HG03108 (cell line): ENCODE results near the gene NUPR2.
"Not testable (repeated sequence)": the region's sequence is repeated elsewhere in the genome, so short reads cannot be mapped to it uniquely, and the experiment has no call there.

Experiments used
- ATAC-seq: cut with Tn5 transposase; IDR thresholded peaks from one replicate; pipeline ENCODE4 v1.9.1; 2021; ENCODE audit warnings: moderate library complexity; ENCODE audit not compliant: unreplicated experiment

Gene NUPR2

DNA sequence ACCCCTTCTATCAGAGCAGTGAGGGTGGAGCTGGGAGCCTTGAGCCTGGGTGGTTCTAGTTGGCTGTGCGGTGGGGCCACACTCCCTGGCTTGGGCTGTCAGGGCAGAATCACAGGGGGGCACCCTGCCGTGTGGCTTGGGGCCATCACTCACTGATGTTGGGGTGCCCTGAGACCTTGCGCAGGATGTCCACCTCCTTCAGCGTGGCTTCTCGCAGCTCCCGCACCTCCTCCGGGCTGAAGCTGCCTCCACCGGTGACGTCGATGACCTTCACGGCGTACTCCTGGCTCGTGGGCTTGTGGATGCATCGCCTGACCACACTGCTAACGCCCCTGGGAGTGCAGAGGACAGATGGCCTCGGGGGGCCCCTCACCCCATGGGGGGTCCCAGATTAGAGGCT lies 28.8 kb downstream of the NUPR2 start:
- no peak for ATAC-seq

GRCh38 chr7:56086761-56087160 lies 29.5 kb downstream of the NUPR2 start:
- no peak for ATAC-seq

- no peak for ATAC-seq
Measured at GRCh38 chr7:56083150-56083785, 32.9 kb downstream of the NUPR2 start.

GRCh38 chr7:56081626-56082340 lies 34.4 kb downstream of the NUPR2 start:
- no peak for ATAC-seq

- not testable (repeated sequence) for ATAC-seq
Measured at GRCh38 chr7:56080726-56081435, 35.3 kb downstream of the NUPR2 start.

GRCh38 chr7:56079450-56080185 lies 36.6 kb downstream of the NUPR2 start:
- ATAC-seq = no peak

GRCh38 chr7:56078196-56078595 lies 38.0 kb downstream of the NUPR2 start:
- no peak for ATAC-seq

GRCh38 chr7:56077681-56078080 lies 38.5 kb downstream of the NUPR2 start:
- no peak for ATAC-seq

GRCh38 chr7:56074371-56074791 lies 41.8 kb downstream of the NUPR2 start:
- no peak for ATAC-seq

DNA sequence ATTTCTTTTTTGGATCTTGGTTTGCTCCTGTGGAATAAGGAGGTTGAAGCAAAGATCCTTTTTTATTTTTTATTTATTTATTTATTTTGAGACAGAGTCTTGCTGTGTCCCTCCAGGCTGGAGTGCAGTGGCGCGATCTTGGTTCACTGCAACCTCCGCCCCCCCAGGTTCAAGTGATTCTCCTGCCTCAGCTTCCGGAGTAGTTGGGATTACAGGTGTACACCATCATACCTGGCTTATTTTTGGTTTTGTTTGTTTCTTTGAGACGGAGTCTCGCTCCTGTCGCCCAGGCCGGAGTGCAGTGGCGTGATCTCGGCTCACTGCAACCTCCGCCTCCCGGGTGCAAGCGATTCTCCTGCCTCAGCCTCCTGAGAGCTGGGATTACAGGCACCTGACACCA lies 49.8 kb downstream of the NUPR2 start:
- ATAC-seq = not testable (repeated sequence)
